H1 (cell line): Measurements from ENCODE around the gene TGOLN2. TPM values are rescaled to one million over a fixed set of nuclear protein-coding genes. Genes with fewer than 3 reads are reported as not detected.

Experiments used
- CTCF ChIA-PET: fragments of 300-600 bp; sonication (Branson Sonifier 250); formaldehyde crosslinking; loops from one replicate; lab custom pipeline; 2021; ENCODE audit not compliant: partially characterized antibody; lab: Charles Lee
- POLR2A ChIA-PET: fragments of 300-600 bp; sonication (Branson Sonifier 250); formaldehyde crosslinking; loops from one replicate; lab custom pipeline; 2021; ENCODE audit warnings: inconsistent platforms; ENCODE audit not compliant: partially characterized antibody; lab: Charles Lee
- DNase-seq, 2 experiments: peaks; one replicate each; pipeline versions ENCODE4 v3.0.0 to v3.0.0-alpha.2; 2010 to 2022; ENCODE audit warnings: low spot score in 2 of 2, low read depth in 1 of 2, mixed read lengths in 1 of 2
- FAIRE-seq: peaks from 2 replicates; lab custom pipeline; 2011; peaks lifted over from hg19 to GRCh38; lab: Jason Lieb, UNC
- H2AFZ ChIP-seq: 2 replicates; pipeline ENCODE4 v1.8.1; 2012; ENCODE audit warnings: low read length, inconsistent platforms
- H2AK5ac ChIP-seq: 2 replicates; pipeline ENCODE4 v1.6.1; 2013; ENCODE audit warnings: low read depth, low read length
- H2BK120ac ChIP-seq: replicated peaks from 2 replicates; pipeline ENCODE3; 2013; ENCODE audit warnings: low read depth, low read length, inconsistent platforms
- H2BK12ac ChIP-seq: 2 replicates; pipeline ENCODE4 v1.6.1; 2013; ENCODE audit warnings: low read depth, low read length
- H2BK15ac ChIP-seq: 2 replicates; pipeline ENCODE4 v1.6.1; 2013; ENCODE audit warnings: low read length
- H2BK20ac ChIP-seq: 2 replicates; pipeline ENCODE4 v1.6.1; 2013; ENCODE audit warnings: low read length
- H2BK5ac ChIP-seq: 2 replicates; pipeline ENCODE4 v1.6.1; 2013; ENCODE audit warnings: low read depth, low read length
- H3K14ac ChIP-seq: 2 replicates; pipeline ENCODE4 v1.6.1; 2013; ENCODE audit warnings: inconsistent platforms; ENCODE audit not compliant: insufficient read length
- H3K18ac ChIP-seq: 2 replicates; pipeline ENCODE4 v1.6.1; 2013; ENCODE audit warnings: low read length; ENCODE audit errors: extremely low read depth
- H3K23ac ChIP-seq: 2 replicates; pipeline ENCODE4 v1.6.1; 2013; ENCODE audit warnings: inconsistent platforms; ENCODE audit not compliant: insufficient read length
- H3K23me2 ChIP-seq: 2 replicates; pipeline ENCODE4 v1.6.1; 2013; ENCODE audit warnings: low read depth, low read length
- H3K27ac ChIP-seq: 2 replicates; pipeline ENCODE4 v1.6.1; 2011; ENCODE audit warnings: low read depth, low read length, inconsistent platforms
- H3K27me3 ChIP-seq, 4 experiments: replicated peaks in 1 of 4; 1 replicate in 1 of 4; 2 replicates in 3 of 4; pipeline versions ENCODE4 v1.6.1 to v1.8.1; 2011 to 2013; ENCODE audit warnings: low read length in 3 of 4, mild to moderate bottlenecking in 3 of 4, inconsistent platforms in 2 of 4, mixed read lengths in 2 of 4, moderate library complexity in 1 of 4; ENCODE audit not compliant: control insufficient read depth in 3 of 4, insufficient read depth in 3 of 4; ENCODE audit errors: extremely low read depth in 1 of 4
- H3K36me3 ChIP-seq, 4 experiments: 2 replicates each; pipeline versions ENCODE4 v1.6.1 to v1.8.1; 2011 to 2013; ENCODE audit warnings: mild to moderate bottlenecking in 4 of 4, low read length in 3 of 4, moderate library complexity in 2 of 4, control low read depth in 1 of 4, inconsistent platforms in 1 of 4; ENCODE audit not compliant: insufficient read depth in 4 of 4, control insufficient read depth in 2 of 4
- H3K4ac ChIP-seq: replicated peaks from 2 replicates; pipeline ENCODE3; 2013; ENCODE audit warnings: low read length, low read depth, mixed read lengths, inconsistent platforms; ENCODE audit not compliant: insufficient read length
- H3K4me1 ChIP-seq, 4 experiments: replicated peaks in 1 of 4; 1 replicate in 1 of 4; 2 replicates in 3 of 4; pipeline versions ENCODE4 v1.6.1 to v1.8.1; 2011 to 2013; ENCODE audit warnings: low read length in 3 of 4, inconsistent platforms in 2 of 4, mixed read lengths in 1 of 4; ENCODE audit not compliant: insufficient read depth in 4 of 4, control insufficient read depth in 3 of 4
- H3K4me2 ChIP-seq, 2 experiments: 2 replicates each; pipeline versions ENCODE4 v1.6.1 to v1.8.1; 2011 to 2013; ENCODE audit warnings: low read depth in 2 of 2, low read length in 2 of 2, control low read depth in 1 of 2, inconsistent platforms in 1 of 2, mild to moderate bottlenecking in 1 of 2; ENCODE audit not compliant: insufficient read depth in 1 of 2
- H3K4me3 ChIP-seq, 4 experiments: fragments of 200-600, 300-600 bp in 1 of 4; sonication (generic), shearing (Covaris generic), sonication (Bioruptor Twin) in 1 of 4; 2 replicates each; pipeline versions ENCODE4 v1.5.1 to v1.8.1; 2011 to 2016; ENCODE audit warnings: low read length in 4 of 4, low read depth in 3 of 4, control low read depth in 2 of 4, inconsistent platforms in 2 of 4, mild to moderate bottlenecking in 2 of 4, mixed read lengths in 1 of 4, moderate library complexity in 1 of 4; ENCODE audit not compliant: insufficient read depth in 2 of 4; ENCODE audit errors: extremely low read depth in 1 of 4
- H3K56ac ChIP-seq: replicated peaks from 2 replicates; pipeline ENCODE3; 2013; ENCODE audit warnings: low read depth, mild to moderate bottlenecking, mixed read lengths, low read length, inconsistent platforms; ENCODE audit not compliant: insufficient read length
- H3K79me1 ChIP-seq: 2 replicates; pipeline ENCODE4 v1.6.1; 2013; ENCODE audit warnings: low read depth, low read length, control low read depth
- H3K79me2 ChIP-seq, 2 experiments: 2 replicates each; pipeline versions ENCODE4 v1.6.1 to v1.8.1; 2012 to 2013; ENCODE audit warnings: low read length in 2 of 2, mild to moderate bottlenecking in 2 of 2, inconsistent platforms in 1 of 2; ENCODE audit not compliant: insufficient read depth in 2 of 2, control insufficient read depth in 1 of 2
- H3K9ac ChIP-seq, 4 experiments: replicated peaks in 1 of 4; 1 replicate in 1 of 4; 2 replicates in 3 of 4; pipeline versions ENCODE4 v1.6.1 to v1.8.1; 2011 to 2013; ENCODE audit warnings: low read depth in 3 of 4, low read length in 3 of 4, control low read depth in 2 of 4, mild to moderate bottlenecking in 2 of 4, moderate library complexity in 2 of 4, inconsistent platforms in 1 of 4; ENCODE audit errors: extremely low read depth in 1 of 4
- H3K9me3 ChIP-seq, 2 experiments: 2 replicates each; pipeline versions ENCODE4 v1.6.1 to v1.8.1; 2012 to 2013; ENCODE audit warnings: mild to moderate bottlenecking in 2 of 2, moderate library complexity in 2 of 2, control low read depth in 1 of 2, inconsistent platforms in 1 of 2, low read depth in 1 of 2, low read length in 1 of 2, mixed read lengths in 1 of 2; ENCODE audit not compliant: insufficient read depth in 2 of 2
- H4K20me1 ChIP-seq, 2 experiments: replicated peaks in 1 of 2; 2 replicates each; pipeline versions ENCODE3 to v1.8.1; 2011 to 2013; ENCODE audit warnings: inconsistent platforms in 2 of 2, low read length in 2 of 2, mild to moderate bottlenecking in 1 of 2; ENCODE audit not compliant: insufficient read depth in 2 of 2, control insufficient read depth in 1 of 2
- H4K5ac ChIP-seq: 2 replicates; pipeline ENCODE4 v1.6.1; 2013; ENCODE audit warnings: low read length, low read depth, mixed read lengths, inconsistent platforms; ENCODE audit not compliant: insufficient read length
- H4K8ac ChIP-seq: 2 replicates; pipeline ENCODE4 v1.8.0; 2013; ENCODE audit warnings: mild to moderate bottlenecking, moderate library complexity, low read length, inconsistent platforms; ENCODE audit not compliant: insufficient read depth; ENCODE audit errors: extremely low read depth
- H4K91ac ChIP-seq: replicated peaks from 2 replicates; pipeline ENCODE3; 2013; ENCODE audit warnings: low read length, mixed read lengths, inconsistent platforms; ENCODE audit not compliant: insufficient read length
- CBX8 ChIP-seq: fragments of 300-800, 300-1000 bp; sonication (generic); IDR thresholded peaks from 2 replicates; pipeline ENCODE4 v1.7.1; 2016; ENCODE audit warnings: low read depth, low read length, borderline replicate concordance
- CHD2 ChIP-seq: IDR thresholded peaks from 2 replicates; pipeline ENCODE4 v1.6.1; 2012; ENCODE audit warnings: low read length, improper control_type of control experiment
- CTBP2 ChIP-seq: IDR thresholded peaks from 2 replicates; pipeline ENCODE4 v1.7.0; 2011; ENCODE audit warnings: borderline replicate concordance, mild to moderate bottlenecking, moderate library complexity, mixed read lengths, low read length; ENCODE audit not compliant: insufficient read depth, insufficient read length
- EGR1 ChIP-seq: IDR thresholded peaks from 2 replicates; pipeline ENCODE4 v1.6.1; 2011; ENCODE audit warnings: low read depth, low read length, borderline replicate concordance
- MAX ChIP-seq: IDR thresholded peaks from 2 replicates; pipeline ENCODE4 v1.6.1; 2012; ENCODE audit warnings: inconsistent platforms
- NANOG ChIP-seq: IDR thresholded peaks from 2 replicates; pipeline ENCODE4 v1.6.1; 2011; ENCODE audit warnings: low read length, low read depth, mild to moderate bottlenecking, inconsistent platforms; ENCODE audit not compliant: insufficient read depth, poor library complexity, severe bottlenecking
- SIRT6 ChIP-seq: IDR thresholded peaks from one replicate; pipeline ENCODE4 v1.7.1; 2012; ENCODE audit warnings: low read length, inconsistent platforms
- WGBS, 2 experiments: shearing (Covaris generic) in 1 of 2; methylation state at CpG; one replicate each; pipeline versions ENCODE4 v1.1.6 to v1.1.7; 2013 to 2015; ENCODE audit warnings: low lambda C conversion rate in 2 of 2, mixed read lengths in 2 of 2, inconsistent platforms in 1 of 2, low coverage in 1 of 2, missing lambda C conversion rate in 1 of 2; ENCODE audit not compliant: insufficient replicate concordance in 2 of 2, insufficient coverage in 1 of 2, insufficient read length in 1 of 2; ENCODE audit errors: extremely low coverage in 1 of 2, missing lambda C conversion rate in 1 of 2; 5-methylcytosine and 5-hydroxymethylcytosine counted together
- long read RNA-seq, 2 experiments: library from RNA in 1 of 2; library from capped mRNA in 1 of 2; stranded (forward); transcript quantifications; one replicate each; pipeline ENCODE4 v2.0.0, GENCODE V29; 2021; ENCODE audit warnings: inconsistent platforms in 1 of 2
- polyA minus RNA-seq, 3 experiments: library from RNA; depleted of rRNA, polyadenylated mRNA; stranded (reverse); fragments of >200 nt; gene quantifications; 1 replicate in 2 of 3; 2 replicates in 1 of 3; pipeline ENCODE4 v1.2.3, GENCODE V29; 2011
- polyA plus RNA-seq, 7 experiments: library from polyadenylated mRNA; depleted of rRNA in 3 of 7; stranded (reverse) in 5 of 7; unstranded in 2 of 7; fragments of >200 nt in 5 of 7; fragments of 200-250 nt in 2 of 7; gene quantifications; 1 replicate in 5 of 7; 2 replicates in 1 of 7; 4 replicates in 1 of 7; pipeline versions ENCODE4 v1.2.1 to v1.2.3, GENCODE V29; 2011 to 2013; ENCODE audit warnings: missing spikeins in 2 of 7, mixed read lengths in 2 of 7
- total RNA-seq: library from RNA; stranded (reverse); fragmentation: NEBNext Ultra II Directional; extraction: Animal tissue kit (Norgen Biotek cat#: 25700); gene quantifications from 2 replicates; pipeline ENCODE4 v1.2.1, GENCODE V29; 2021

The TGOLN2 gene
- total RNA-seq (36.3 and 38.9 TPM in 2 replicates), polyA plus RNA-seq (2011; rRNA removed) (31.1 and 33.9 TPM in 2 replicates), polyA minus RNA-seq (2011; rRNA and poly(A)+ RNA removed) (23.4 and 26.2 TPM in 2 replicates)
- 36.4 TPM for polyA plus RNA-seq (2011; cell fraction: cytosol; rRNA removed)
- polyA plus RNA-seq (2011; cell fraction: nucleus; rRNA removed) = 29.4 TPM
- polyA plus RNA-seq (2012, experiment 1 of 2) = 21.1 to 28.9 TPM (median 25.9 TPM) in 4 replicates
- 3.1 TPM for polyA plus RNA-seq (2012, experiment 2 of 2)
- polyA plus RNA-seq (2013, experiment 1 of 2) = 46.3 TPM
- 52.7 TPM for polyA plus RNA-seq (2013, experiment 2 of 2)
- 19.7 TPM for polyA minus RNA-seq (2011; cell fraction: cytosol; rRNA and poly(A)+ RNA removed)
- polyA minus RNA-seq (2011; cell fraction: nucleus; rRNA and poly(A)+ RNA removed) = 21.7 TPM
- long read RNA-seq, experiment 1, partial matches to known transcripts = 0 of 21 reads
- long read RNA-seq, experiment 1, other reads (novel, unspliced or antisense) = 21 of 21 reads
- long read RNA-seq, experiment 2, full-length matches to known transcripts = 2 of 16 reads
- long read RNA-seq, experiment 2, partial matches to known transcripts = 1 of 16 reads
- long read RNA-seq, experiment 2, other reads (novel, unspliced or antisense) = 13 of 16 reads

- peak within 1 kb of the TSS; percentile 86 to 99 for H3K4me2 ChIP-seq
- H3K56ac ChIP-seq = peak within 1 kb of the TSS; percentile 93
- peak within 1 kb of the TSS; percentile 100 for H3K18ac ChIP-seq
- FAIRE-seq (no peak), DNase-seq (peak; percentile 58 to 94)
- H4K8ac ChIP-seq = peak within 1 kb of the TSS; percentile 99
- peak within 1 kb of the TSS; percentile 88 for H4K91ac ChIP-seq
- peak within 1 kb of the TSS; percentile 100 for H2BK5ac ChIP-seq
- ChIA-PET POLR2A (interaction anchor here (0.8 to 6.2 kb wide), 21 partner anchors 8 to 262 kb away, joined by 3 to 70 read pairs (median 6); partner anchors contain the start of genes ELMOD3, GGCX, MAT2A and RETSAT), CTCF (interaction anchor here (0.6 to 2.2 kb wide), 5 partner anchors 28 to 266 kb away, joined by 3 to 8 read pairs (median 3); no protein-coding TSS in a partner anchor)
- H3K14ac ChIP-seq = peak within 1 kb of the TSS; percentile 18
- H3K23me2 ChIP-seq = peaks cover 17% of the 10 kb centered on the region
- no peak within 1 kb of the TSS for H3K23ac ChIP-seq
- H3K27me3 ChIP-seq = no peaks in the 10 kb centered on the region; a peak in 1 of 7 replicates
- peaks cover 0 to 9% of the 10 kb centered on the region in 2 experiments for H4K20me1 ChIP-seq
- peak within 1 kb of the TSS; percentile 53 for H2AFZ ChIP-seq
- H2BK12ac ChIP-seq = peak within 1 kb of the TSS; percentile 99
- H3K9me3 ChIP-seq = no peaks in the 10 kb centered on the region
- H3K4me3 ChIP-seq = peak within 1 kb of the TSS; percentile 61 to 96 (median 84)
- H3K4ac ChIP-seq = peak within 1 kb of the TSS; percentile 95
- WGBS, 2 experiments = 1% methylated on average over 47 of the region's 57 CpGs; no CpG with 5 or more reads in 1 of the 2 experiments
- H2BK120ac ChIP-seq = peak within 1 kb of the TSS; percentile 91
- peaks cover 9 to 24% of the 10 kb centered on the region in 2 experiments for H3K79me2 ChIP-seq
- peaks cover 11 to 23% (median 15%) of the 10 kb centered on the region in 4 experiments for H3K36me3 ChIP-seq
- H3K4me1 ChIP-seq = peaks cover 0 to 13% (median 7%) of the 10 kb centered on the region in 4 experiments; a peak in 6 of 7 replicates
- peaks cover 17% of the 10 kb centered on the region for H3K79me1 ChIP-seq
- peak within 1 kb of the TSS; percentile 71; the same call in 1 of the 2 replicates for H2AK5ac ChIP-seq
- H2BK15ac ChIP-seq = peak within 1 kb of the TSS; percentile 100
- peak within 1 kb of the TSS; percentile 97 for H4K5ac ChIP-seq
- peak within 1 kb of the TSS; percentile 90 to 99 (median 98) for H3K9ac ChIP-seq
- peak within 1 kb of the TSS; percentile 99 for H3K27ac ChIP-seq
- H2BK20ac ChIP-seq = no peak within 1 kb of the TSS
- TF ChIP-seq EGR1 (no peak), CBX8 (no peak), CHD2 (peak; percentile 98), CTBP2 (no peak), SIRT6 (no peak), MAX (peak; percentile 8), NANOG (no peak)
These were observed at the start of gene TGOLN2 for GRCh38 chr2:85327822-85328617. TGOLN2 (minus strand) TSS chr2:85327989; CDS start chr2:85327962, 27 bp downstream.
